ENCODE results near the gene SERTAD2.
A peak's percentile ranks its signal among the peaks of the same experiment; 100 is the strongest.

SERTAD2 gene

GRCh38 chr2:64607381-64608304, 46.1 kb downstream of the SERTAD2 start:
- DNase-seq: no peak

GRCh38 chr2:64606479-64607363, 47.0 kb downstream of the SERTAD2 start:
- DNase-seq: no peak

- DNase-seq: no peak
These were observed 47.7 kb downstream of the SERTAD2 start for GRCh38 chr2:64605991-64606478.

- no peak for DNase-seq
These were observed 48.7 kb downstream of the SERTAD2 start for GRCh38 chr2:64605026-64605471.

GRCh38 chr2:64604155-64604554, 49.6 kb downstream of the SERTAD2 start:
- DNase-seq: no peak

GRCh38 chr2:64602436-64602835, 51.3 kb downstream of the SERTAD2 start:
- no peak for DNase-seq

GRCh38 chr2:64601785-64602391, 51.8 kb downstream of the SERTAD2 start:
- no peak for DNase-seq

GRCh38 chr2:64601034-64601754, 52.5 kb downstream of the SERTAD2 start:
- DNase-seq: no peak

- no peak for DNase-seq
These were observed 54.2 kb downstream of the SERTAD2 start for GRCh38 chr2:64599469-64599868.

GRCh38 chr2:64598226-64598625, 55.5 kb downstream of the SERTAD2 start:
- no peak for DNase-seq

GRCh38 chr2:64595397-64596176, 58.1 kb downstream of the SERTAD2 start:
- no peak for DNase-seq

- DNase-seq: no peak
These were observed 59.3 kb downstream of the SERTAD2 start for GRCh38 chr2:64594226-64594989.

GRCh38 chr2:64593035-64593655, 60.6 kb downstream of the SERTAD2 start:
- DNase-seq: no peak

- no peak for DNase-seq
These were observed 62.5 kb downstream of the SERTAD2 start for GRCh38 chr2:64591188-64591587.

- no peak for DNase-seq
These were observed 66.2 kb downstream of the SERTAD2 start for GRCh38 chr2:64587561-64587960.

GRCh38 chr2:64586883-64587481, 66.7 kb downstream of the SERTAD2 start:
- peak; percentile 38 for DNase-seq

- DNase-seq: no peak
These were observed 67.7 kb downstream of the SERTAD2 start for GRCh38 chr2:64586054-64586453.

GRCh38 chr2:64582774-64583340, 70.9 kb downstream of the SERTAD2 start:
- DNase-seq: no peak

Data from retina (tissue), 1 donor.